B cell (primary cell): ENCODE results near the gene INSIG1. TPM values are rescaled to one million over a fixed set of nuclear protein-coding genes. Genes with fewer than 3 reads are reported as not detected.
A peak's percentile ranks its signal among the peaks of the same experiment; 100 is the strongest.

Source experiments
- ATAC-seq: fragments of 200-7000 bp; cut with Tn5 transposase; one replicate; pipeline ENCODE4 v1.10.0; 2021; ENCODE audit warnings: low read depth, mild to moderate bottlenecking, moderate number of reproducible peaks, moderate library complexity
- CTCF ChIA-PET: fragments of 350-600 bp; sonication (Branson Sonifier 250); formaldehyde crosslinking; loops from one replicate; lab custom pipeline; 2021; ENCODE audit warnings: antibody characterized with exemption, inconsistent platforms; lab: Charles Lee
- POLR2A ChIA-PET: fragments of 350-600 bp; sonication (Branson Sonifier 250); formaldehyde crosslinking; loops from one replicate; lab custom pipeline; 2021; ENCODE audit warnings: antibody characterized with exemption; lab: Charles Lee
- DNase-seq: peaks from one replicate; pipeline ENCODE4 v3.0.0; 2013
- H2AFZ ChIP-seq: 2 replicates; pipeline ENCODE4 v1.6.1; 2012; ENCODE audit warnings: mild to moderate bottlenecking, low read depth, low read length; ENCODE audit not compliant: insufficient read depth, poor library complexity, severe bottlenecking
- H3K27ac ChIP-seq, 2 donors: 1 replicate in 1 of 2; 2 replicates in 1 of 2; pipeline ENCODE4 v1.5.1; 2012 to 2013; ENCODE audit warnings: low read length in 2 of 2, mild to moderate bottlenecking in 2 of 2, moderate library complexity in 1 of 2
- H3K27me3 ChIP-seq, 4 experiments: fragments of 200-600 bp in 1 of 4; sonication (generic) in 1 of 4; replicated peaks in 1 of 4; 1 replicate in 2 of 4; 2 replicates in 2 of 4; pipeline versions ENCODE4 v1.6.1 to v1.7.0; 2013 to 2016; ENCODE audit warnings: low read length in 3 of 4, mild to moderate bottlenecking in 2 of 4, mixed read lengths in 1 of 4, moderate library complexity in 1 of 4; ENCODE audit not compliant: insufficient read depth in 4 of 4, control insufficient read depth in 3 of 4; ENCODE audit errors: control extremely low read depth in 1 of 4
- H3K36me3 ChIP-seq, 2 experiments: replicated peaks in 1 of 2; 1 replicate in 1 of 2; 2 replicates in 1 of 2; pipeline versions ENCODE4 v1.6.1 to v1.7.1; 2013; ENCODE audit warnings: low read length in 1 of 2; ENCODE audit not compliant: insufficient read depth in 2 of 2, control insufficient read depth in 1 of 2; ENCODE audit errors: control extremely low read depth in 1 of 2, extremely low read depth in 1 of 2
- H3K4me1 ChIP-seq, 2 donors: fragments of 200-600 bp in 1 of 2; sonication (generic) in 1 of 2; 1 replicate in 1 of 2; 2 replicates in 1 of 2; pipeline versions ENCODE4 v1.5.1 to v1.6.1; 2013 to 2017; ENCODE audit warnings: low read length in 2 of 2; ENCODE audit not compliant: control insufficient read depth in 2 of 2, insufficient read depth in 2 of 2
- H3K4me2 ChIP-seq: replicated peaks from 2 replicates; pipeline ENCODE3; 2012; ENCODE audit warnings: mild to moderate bottlenecking, low read depth, low read length; ENCODE audit not compliant: poor library complexity, severe bottlenecking
- H3K4me3 ChIP-seq, 5 experiments: fragments of 200-600 bp in 1 of 5; sonication (generic) in 1 of 5; 1 replicate in 3 of 5; 2 replicates in 2 of 5; pipeline versions ENCODE4 v1.5.1 to v1.7.0; 2011 to 2016; ENCODE audit warnings: low read length in 4 of 5, mild to moderate bottlenecking in 4 of 5, low read depth in 2 of 5, control low read depth in 1 of 5, moderate library complexity in 1 of 5; ENCODE audit not compliant: insufficient read depth in 1 of 5; ENCODE audit errors: control extremely low read depth in 1 of 5, extremely low read depth in 1 of 5
- H3K79me2 ChIP-seq: fragments of 200-600 bp; sonication (generic); one replicate; pipeline ENCODE4 v1.6.0; 2016; ENCODE audit warnings: low read length; ENCODE audit not compliant: control insufficient read depth, insufficient read depth
- H3K9ac ChIP-seq: fragments of 200-600 bp; sonication (generic); 2 replicates; pipeline ENCODE4 v1.6.1; 2017; ENCODE audit warnings: mild to moderate bottlenecking, low read length, moderate library complexity
- H3K9me3 ChIP-seq, 3 donors: one replicate each; pipeline versions ENCODE4 v1.6.1 to v1.7.1; 2013; ENCODE audit warnings: low read length in 2 of 3; ENCODE audit not compliant: control insufficient read depth in 2 of 3, insufficient read depth in 1 of 3; ENCODE audit errors: control extremely low read depth in 1 of 3
- H4K20me1 ChIP-seq: 2 replicates; pipeline ENCODE4 v1.6.0; 2012; ENCODE audit warnings: mild to moderate bottlenecking, low read length; ENCODE audit not compliant: insufficient read depth, control insufficient read depth, poor library complexity, severe bottlenecking
- H3K27ac Mint-ChIP-seq: one replicate; pipeline ENCODE4 v1.8.0; 2021; ENCODE audit warnings: mixed read lengths
- H3K27me3 Mint-ChIP-seq: one replicate; pipeline ENCODE4 v1.8.0; 2021; ENCODE audit warnings: mixed read lengths
- H3K4me1 Mint-ChIP-seq: one replicate; pipeline ENCODE4 v1.8.0; 2021; ENCODE audit warnings: mixed read lengths
- H3K4me3 Mint-ChIP-seq: one replicate; pipeline ENCODE4 v1.8.0; 2021; ENCODE audit warnings: mixed read lengths
- H3K9me3 Mint-ChIP-seq: one replicate; pipeline ENCODE4 v1.8.0; 2022; ENCODE audit warnings: mixed read lengths; ENCODE audit not compliant: insufficient read depth
- CTCF ChIP-seq: fragments of 200-600 bp; IDR thresholded peaks from one replicate; pipeline ENCODE4 v1.8.0; 2022; ENCODE audit warnings: antibody characterized with exemption, mild to moderate bottlenecking
- EZH2 ChIP-seq: IDR thresholded peaks from 2 replicates; pipeline ENCODE4 v1.6.1; 2012; ENCODE audit warnings: borderline replicate concordance, low read depth, mild to moderate bottlenecking, moderate library complexity, low read length; ENCODE audit not compliant: insufficient read depth, poor library complexity, severe bottlenecking
- WGBS: methylation state at CpG from one replicate; pipeline ENCODE4 v1.1.5; 2013; ENCODE audit warnings: missing lambda C conversion rate; ENCODE audit not compliant: insufficient coverage; 5-methylcytosine and 5-hydroxymethylcytosine counted together
- intact Hi-C: fragments of 100-400 bp; cut with micrococcal nuclease; formaldehyde crosslinking; loops from one replicate; pipeline ENCODE4 v1.10.0; 2022
- polyA plus RNA-seq: library from polyadenylated mRNA; depleted of rRNA; stranded (reverse); fragments of >200 nt; gene quantifications from 2 replicates; pipeline ENCODE4 v1.2.3, GENCODE V29; 2012
- total RNA-seq, 2 donors: library from RNA; stranded (reverse); fragments of 120-200 nt in 1 of 2; gene quantifications; 1 replicate in 1 of 2; 2 replicates in 1 of 2; pipeline versions ENCODE4 v1.2.3 to v1.2.4, GENCODE V29; 2013 to 2022

INSIG1 gene
- total and polyA plus RNA-seq, 2 donors (not counting 1 experiment from before 2014, with no cell fraction given), result 32.2 to 56.2 TPM

DNA sequence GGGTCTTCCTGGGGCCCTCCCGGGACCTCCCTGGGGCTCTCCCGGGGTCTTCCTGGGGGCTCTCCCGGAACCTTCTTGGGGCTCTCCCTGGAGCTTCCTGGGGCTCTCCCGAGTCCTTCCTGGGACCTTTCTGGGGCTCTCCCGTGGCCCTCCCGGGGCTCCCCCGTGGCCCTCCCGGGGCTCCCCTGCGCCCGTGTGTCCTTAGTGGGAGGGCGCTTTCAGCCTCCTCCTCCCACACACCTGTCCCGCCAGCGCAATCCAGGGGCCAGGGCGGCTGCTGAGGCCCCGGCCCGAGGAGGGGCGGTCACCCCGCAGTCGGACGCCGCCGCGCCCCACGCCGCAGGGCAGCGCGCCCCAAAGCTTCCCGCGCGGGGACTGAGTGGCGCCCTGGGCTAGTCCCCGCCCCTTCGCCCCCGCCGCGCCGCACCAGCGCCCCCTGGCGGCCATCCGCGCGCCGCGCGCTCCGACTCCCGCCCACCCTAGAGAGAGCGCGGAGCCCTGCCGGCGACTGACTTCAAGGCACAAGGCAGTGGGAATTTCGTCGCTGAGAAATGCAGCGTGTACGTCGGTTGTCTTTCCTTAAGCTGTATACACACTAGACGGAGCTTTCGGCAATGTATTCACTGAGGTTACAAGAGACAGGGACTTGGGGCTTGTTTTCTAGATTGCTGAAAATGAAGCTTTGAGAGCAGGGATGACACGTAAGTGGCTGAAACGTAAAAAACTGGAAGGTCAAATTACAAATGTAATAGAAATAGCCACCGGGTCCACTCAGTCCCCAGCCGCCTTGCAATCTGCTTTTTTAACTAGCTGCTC lies 47.1 kb downstream of the INSIG1 start:
- Histone ChIP-seq H3K4me3 (peak overlapping the region in 4 of 5 experiments; percentile 25 to 58 (median 52)), H3K36me3 (no peaks in the 10 kb centered on the region), H3K9me3 (peaks cover 0 to 4% (median 0%) of the 10 kb centered on the region in 3 donors), H2AFZ (peak overlapping the region; percentile 79), H3K27ac (no peak overlapping the region), H3K79me2 (no peaks in the 10 kb centered on the region), H3K4me2 (peak overlapping the region; percentile 97), H3K27me3 (peaks cover 0 to 26% (median 6%) of the 10 kb centered on the region in 4 experiments), H3K9ac (peak overlapping the region; percentile 66), H4K20me1 (no peaks in the 10 kb centered on the region), H3K4me1 (peaks cover 12 to 13% of the 10 kb centered on the region in 2 donors)
- Mint-ChIP-seq H3K27ac (peak overlapping the region; percentile 71), H3K27me3 (peaks cover 4% of the 10 kb centered on the region), H3K4me3 (peak overlapping the region; percentile 82), H3K9me3 (no peaks in the 10 kb centered on the region), H3K4me1 (peaks cover 5% of the 10 kb centered on the region)
- ATAC-seq (peak; percentile 91), DNase-seq (peak; percentile 88)
- intact Hi-C loops, result loop anchor here (1.0 kb wide), 3 partner anchors 155 to 432 kb away; no protein-coding TSS in a partner anchor
- TF ChIP-seq CTCF (peak; percentile 89), EZH2 (no peak)
- POLR2A ChIA-PET, result interaction anchor here (1.3 kb wide), 1 partner anchor 47 kb away, joined by 4 read pairs; the partner anchor contains the start of gene INSIG1
- 1% methylated on average over 60 of the region's 62 CpGs for WGBS
- CTCF ChIA-PET, result interaction anchor here (0.6 to 3.4 kb wide), 34 partner anchors 11 to 1509 kb away, joined by 3 to 76 read pairs (median 4); partner anchors contain the start of genes INSIG1 and PAXIP1
